HEK293 (cell line): ENCODE measurements around the gene IFI6.
A peak's percentile ranks its signal among the peaks of the same experiment; 100 is the strongest.

Experiments
- GLI2 ChIP-seq: fragments of 450-650 bp; formaldehyde crosslinking; IDR thresholded peaks from 2 replicates; pipeline ENCODE4; 2017; ENCODE audit warnings: missing biosample characterization, missing genetic modification characterization, low read depth, borderline replicate concordance
- KLF16 ChIP-seq: fragments of 450-650 bp; formaldehyde crosslinking; IDR thresholded peaks from 2 replicates; pipeline ENCODE4 v1.5.1; 2017; ENCODE audit warnings: missing biosample characterization, missing genetic modification characterization
- MZF1 ChIP-seq: fragments of 450-650 bp; formaldehyde crosslinking; IDR thresholded peaks from 2 replicates; pipeline ENCODE4 v1.5.1; 2017; ENCODE audit warnings: missing biosample characterization, missing genetic modification characterization, borderline replicate concordance
- SCRT1 ChIP-seq: fragments of 450-650 bp; formaldehyde crosslinking; IDR thresholded peaks from 2 replicates; pipeline ENCODE4 v1.5.1; 2016; ENCODE audit warnings: missing biosample characterization, missing genetic modification characterization, borderline replicate concordance
- SP2 ChIP-seq: fragments of 450-650 bp; formaldehyde crosslinking; IDR thresholded peaks from 2 replicates; pipeline ENCODE4 v1.5.1; 2016; ENCODE audit warnings: missing biosample characterization, missing genetic modification characterization
- SP3 ChIP-seq: fragments of 450-650 bp; formaldehyde crosslinking; IDR thresholded peaks from 2 replicates; pipeline ENCODE4 v1.5.1; 2016; ENCODE audit warnings: missing biosample characterization, missing genetic modification characterization
- TRIM28 ChIP-seq: IDR thresholded peaks from 2 replicates; pipeline ENCODE4 v1.6.1; 2011; ENCODE audit warnings: low read length, control low read depth, borderline replicate concordance
- ZBTB1 ChIP-seq: fragments of 450-650 bp; formaldehyde crosslinking; IDR thresholded peaks from 2 replicates; pipeline ENCODE4 v1.5.1; 2016; ENCODE audit warnings: missing biosample characterization, missing genetic modification characterization
- ZBTB21 ChIP-seq: fragments of 450-650 bp; formaldehyde crosslinking; IDR thresholded peaks from 2 replicates; pipeline ENCODE4 v1.5.1; 2017; ENCODE audit warnings: missing biosample characterization, missing genetic modification characterization
- ZNF146 ChIP-seq: fragments of 450-650 bp; formaldehyde crosslinking; IDR thresholded peaks from 2 replicates; pipeline ENCODE4 v1.5.1; 2016; ENCODE audit warnings: missing biosample characterization, missing genetic modification characterization
- ZNF2 ChIP-seq: fragments of 450-650 bp; formaldehyde crosslinking; IDR thresholded peaks from 2 replicates; pipeline ENCODE4 v1.5.1; 2016; ENCODE audit warnings: missing biosample characterization, missing genetic modification characterization
- ZNF202 ChIP-seq: fragments of 450-650 bp; formaldehyde crosslinking; IDR thresholded peaks from 2 replicates; pipeline ENCODE4 v1.5.1; 2016; ENCODE audit warnings: missing biosample characterization, missing genetic modification characterization, borderline replicate concordance
- ZNF324 ChIP-seq: fragments of 450-650 bp; formaldehyde crosslinking; IDR thresholded peaks from 2 replicates; pipeline ENCODE4 v1.5.1; 2016; ENCODE audit warnings: missing biosample characterization, missing genetic modification characterization
- ZNF404 ChIP-seq: fragments of 450-650 bp; formaldehyde crosslinking; IDR thresholded peaks from 2 replicates; pipeline ENCODE4 v1.5.1; 2017; ENCODE audit warnings: missing biosample characterization, missing genetic modification characterization
- ZNF626 ChIP-seq: fragments of 450-650 bp; sonication (Bioruptor Pico); formaldehyde crosslinking; IDR thresholded peaks from 2 replicates; pipeline ENCODE4 v1.5.1; 2018; ENCODE audit warnings: missing biosample characterization, missing genetic modification characterization, inconsistent platforms
- ZNF664 ChIP-seq: fragments of 450-650 bp; formaldehyde crosslinking; IDR thresholded peaks from 2 replicates; pipeline ENCODE4 v1.5.1; 2016; ENCODE audit warnings: missing biosample characterization, missing genetic modification characterization
- ZNF785 ChIP-seq: fragments of 450-650 bp; formaldehyde crosslinking; IDR thresholded peaks from 2 replicates; pipeline ENCODE4 v1.5.1; 2016; ENCODE audit warnings: missing biosample characterization, missing genetic modification characterization
- ZNF837 ChIP-seq: fragments of 450-650 bp; formaldehyde crosslinking; IDR thresholded peaks from 2 replicates; pipeline ENCODE4 v1.5.1; 2016; ENCODE audit warnings: missing biosample characterization, missing genetic modification characterization
- ZNF843 ChIP-seq: fragments of 450-650 bp; formaldehyde crosslinking; IDR thresholded peaks from 2 replicates; pipeline ENCODE4 v1.5.1; 2016; ENCODE audit warnings: missing biosample characterization, missing genetic modification characterization
- ZSCAN16 ChIP-seq: fragments of 450-650 bp; formaldehyde crosslinking; IDR thresholded peaks from 2 replicates; pipeline ENCODE4 v1.5.1; 2016; ENCODE audit warnings: missing biosample characterization, missing genetic modification characterization
- TF ChIP-seq, protein P1 (sequence below): fragments of 450-650 bp; formaldehyde crosslinking; IDR thresholded peaks from 2 replicates; pipeline ENCODE4 v1.5.1; 2017; ENCODE audit warnings: missing biosample characterization, missing genetic modification characterization
- TF ChIP-seq, protein P2 (sequence below): fragments of 450-650 bp; formaldehyde crosslinking; IDR thresholded peaks from 2 replicates; pipeline ENCODE4 v1.5.1; 2016; ENCODE audit warnings: missing biosample characterization, missing genetic modification characterization
- TF ChIP-seq, protein P3 (sequence below): fragments of 450-650 bp; formaldehyde crosslinking; IDR thresholded peaks from 2 replicates; pipeline ENCODE4 v1.5.1; 2016; ENCODE audit warnings: missing biosample characterization, missing genetic modification characterization
- TF ChIP-seq, protein P4 (sequence below): fragments of 450-650 bp; formaldehyde crosslinking; optimal IDR thresholded peaks from 2 replicates; pipeline ENCODE3; 2016; ENCODE audit warnings: missing biosample characterization, mild to moderate bottlenecking, missing genetic modification characterization
- TF ChIP-seq, protein P5 (sequence below): fragments of 450-650 bp; formaldehyde crosslinking; IDR thresholded peaks from 2 replicates; pipeline ENCODE4 v1.5.1; 2016; ENCODE audit warnings: missing biosample characterization, missing genetic modification characterization
- TF ChIP-seq, protein P6 (sequence below): fragments of 450-650 bp; formaldehyde crosslinking; IDR thresholded peaks from 2 replicates; pipeline ENCODE4 v1.5.1; 2016; ENCODE audit warnings: missing biosample characterization, missing genetic modification characterization
- TF ChIP-seq, protein P7 (sequence below): fragments of 450-650 bp; formaldehyde crosslinking; IDR thresholded peaks from 2 replicates; pipeline ENCODE4 v1.5.1; 2016; ENCODE audit warnings: missing biosample characterization, missing genetic modification characterization

Gene IFI6

DNA sequence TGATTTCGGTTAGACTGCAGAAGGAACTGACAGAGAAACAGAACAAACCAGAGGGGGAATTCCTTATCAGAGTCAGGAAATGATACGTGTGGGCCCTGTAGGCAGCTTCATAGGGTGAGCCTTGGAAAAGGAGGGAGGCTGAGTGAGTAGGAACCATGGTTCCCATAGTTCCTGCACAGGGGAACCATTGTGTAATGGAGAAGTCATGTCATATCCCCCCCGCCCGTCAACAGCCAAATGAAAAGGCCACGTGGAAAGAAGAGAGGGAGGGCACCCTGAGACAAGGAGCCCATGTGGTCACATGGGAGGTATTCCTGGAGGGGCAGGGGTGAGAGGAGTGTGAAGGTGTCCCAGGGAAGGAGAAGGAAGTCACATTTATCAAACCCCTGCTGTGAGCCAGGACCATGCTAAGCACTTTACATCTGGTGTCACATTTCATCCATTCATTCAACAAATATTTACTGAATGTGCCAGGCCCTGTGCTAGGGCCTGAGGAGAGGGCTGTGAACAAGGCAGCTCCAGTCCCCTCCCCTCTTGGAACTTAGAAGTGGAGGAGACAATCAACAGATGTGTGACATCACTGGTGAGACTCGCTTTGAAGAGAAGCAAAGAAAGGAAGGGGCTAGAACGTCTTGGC lies 21.3 kb downstream of the IFI6 start (continued):
- TF ChIP-seq, protein P1, sequence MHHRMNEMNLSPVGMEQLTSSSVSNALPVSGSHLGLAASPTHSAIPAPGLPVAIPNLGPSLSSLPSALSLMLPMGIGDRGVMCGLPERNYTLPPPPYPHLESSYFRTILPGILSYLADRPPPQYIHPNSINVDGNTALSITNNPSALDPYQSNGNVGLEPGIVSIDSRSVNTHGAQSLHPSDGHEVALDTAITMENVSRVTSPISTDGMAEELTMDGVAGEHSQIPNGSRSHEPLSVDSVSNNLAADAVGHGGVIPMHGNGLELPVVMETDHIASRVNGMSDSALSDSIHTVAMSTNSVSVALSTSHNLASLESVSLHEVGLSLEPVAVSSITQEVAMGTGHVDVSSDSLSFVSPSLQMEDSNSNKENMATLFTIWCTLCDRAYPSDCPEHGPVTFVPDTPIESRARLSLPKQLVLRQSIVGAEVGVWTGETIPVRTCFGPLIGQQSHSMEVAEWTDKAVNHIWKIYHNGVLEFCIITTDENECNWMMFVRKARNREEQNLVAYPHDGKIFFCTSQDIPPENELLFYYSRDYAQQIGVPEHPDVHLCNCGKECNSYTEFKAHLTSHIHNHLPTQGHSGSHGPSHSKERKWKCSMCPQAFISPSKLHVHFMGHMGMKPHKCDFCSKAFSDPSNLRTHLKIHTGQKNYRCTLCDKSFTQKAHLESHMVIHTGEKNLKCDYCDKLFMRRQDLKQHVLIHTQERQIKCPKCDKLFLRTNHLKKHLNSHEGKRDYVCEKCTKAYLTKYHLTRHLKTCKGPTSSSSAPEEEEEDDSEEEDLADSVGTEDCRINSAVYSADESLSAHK: no peak
- no peak for TF ChIP-seq KLF16 (tag by site-specific recombination)
- TF ChIP-seq ZNF146: no peak
- no peak for TF ChIP-seq ZSCAN16 (tag by site-specific recombination)
- no peak for TF ChIP-seq ZNF626
- no peak for TF ChIP-seq ZNF785
- peak; percentile 64; the same call in 1 of the 2 replicates for TF ChIP-seq ZNF664 (tag by site-specific recombination)
- peak; percentile 10; the same call in 1 of the 2 replicates for TF ChIP-seq SP2 (tag by site-specific recombination)
- no peak for TF ChIP-seq ZNF202 (tag by site-specific recombination)
- no peak for TF ChIP-seq ZNF843
- no peak for TF ChIP-seq ZNF2 (tag by site-specific recombination)
- TF ChIP-seq, protein P2, sequence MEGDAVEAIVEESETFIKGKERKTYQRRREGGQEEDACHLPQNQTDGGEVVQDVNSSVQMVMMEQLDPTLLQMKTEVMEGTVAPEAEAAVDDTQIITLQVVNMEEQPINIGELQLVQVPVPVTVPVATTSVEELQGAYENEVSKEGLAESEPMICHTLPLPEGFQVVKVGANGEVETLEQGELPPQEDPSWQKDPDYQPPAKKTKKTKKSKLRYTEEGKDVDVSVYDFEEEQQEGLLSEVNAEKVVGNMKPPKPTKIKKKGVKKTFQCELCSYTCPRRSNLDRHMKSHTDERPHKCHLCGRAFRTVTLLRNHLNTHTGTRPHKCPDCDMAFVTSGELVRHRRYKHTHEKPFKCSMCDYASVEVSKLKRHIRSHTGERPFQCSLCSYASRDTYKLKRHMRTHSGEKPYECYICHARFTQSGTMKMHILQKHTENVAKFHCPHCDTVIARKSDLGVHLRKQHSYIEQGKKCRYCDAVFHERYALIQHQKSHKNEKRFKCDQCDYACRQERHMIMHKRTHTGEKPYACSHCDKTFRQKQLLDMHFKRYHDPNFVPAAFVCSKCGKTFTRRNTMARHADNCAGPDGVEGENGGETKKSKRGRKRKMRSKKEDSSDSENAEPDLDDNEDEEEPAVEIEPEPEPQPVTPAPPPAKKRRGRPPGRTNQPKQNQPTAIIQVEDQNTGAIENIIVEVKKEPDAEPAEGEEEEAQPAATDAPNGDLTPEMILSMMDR: no peak
- TF ChIP-seq, protein P3, sequence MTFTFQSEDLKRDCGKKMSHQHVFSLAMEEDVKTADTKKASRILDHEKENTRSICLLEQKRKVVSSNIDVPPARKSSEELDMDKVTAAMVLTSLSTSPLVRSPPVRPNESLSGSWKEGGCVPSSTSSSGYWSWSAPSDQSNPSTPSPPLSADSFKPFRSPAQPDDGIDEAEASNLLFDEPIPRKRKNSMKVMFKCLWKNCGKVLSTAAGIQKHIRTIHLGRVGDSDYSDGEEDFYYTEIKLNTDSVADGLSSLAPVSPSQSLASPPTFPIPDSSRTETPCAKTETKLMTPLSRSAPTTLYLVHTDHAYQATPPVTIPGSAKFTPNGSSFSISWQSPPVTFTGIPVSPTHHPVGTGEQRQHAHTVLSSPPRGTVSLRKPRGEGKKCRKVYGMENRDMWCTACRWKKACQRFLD (tag by site-specific recombination): no peak
- TF ChIP-seq TRIM28: peak; percentile 87
- TF ChIP-seq, protein P4, sequence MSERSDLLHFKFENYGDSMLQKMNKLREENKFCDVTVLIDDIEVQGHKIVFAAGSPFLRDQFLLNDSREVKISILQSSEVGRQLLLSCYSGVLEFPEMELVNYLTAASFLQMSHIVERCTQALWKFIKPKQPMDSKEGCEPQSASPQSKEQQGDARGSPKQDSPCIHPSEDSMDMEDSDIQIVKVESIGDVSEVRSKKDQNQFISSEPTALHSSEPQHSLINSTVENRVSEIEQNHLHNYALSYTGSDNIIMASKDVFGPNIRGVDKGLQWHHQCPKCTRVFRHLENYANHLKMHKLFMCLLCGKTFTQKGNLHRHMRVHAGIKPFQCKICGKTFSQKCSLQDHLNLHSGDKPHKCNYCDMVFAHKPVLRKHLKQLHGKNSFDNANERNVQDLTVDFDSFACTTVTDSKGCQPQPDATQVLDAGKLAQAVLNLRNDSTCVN (tag by site-specific recombination): no peak
- peak; percentile 62 for TF ChIP-seq ZBTB21
- TF ChIP-seq ZBTB1 (tag by site-specific recombination): no peak
- 0 out of 2 replicates have a peak, but pooled peaks have one; percentile 22 for TF ChIP-seq ZNF324 (tag by site-specific recombination)
- no peak for TF ChIP-seq ZNF837 (tag by site-specific recombination)
- TF ChIP-seq, protein P5, sequence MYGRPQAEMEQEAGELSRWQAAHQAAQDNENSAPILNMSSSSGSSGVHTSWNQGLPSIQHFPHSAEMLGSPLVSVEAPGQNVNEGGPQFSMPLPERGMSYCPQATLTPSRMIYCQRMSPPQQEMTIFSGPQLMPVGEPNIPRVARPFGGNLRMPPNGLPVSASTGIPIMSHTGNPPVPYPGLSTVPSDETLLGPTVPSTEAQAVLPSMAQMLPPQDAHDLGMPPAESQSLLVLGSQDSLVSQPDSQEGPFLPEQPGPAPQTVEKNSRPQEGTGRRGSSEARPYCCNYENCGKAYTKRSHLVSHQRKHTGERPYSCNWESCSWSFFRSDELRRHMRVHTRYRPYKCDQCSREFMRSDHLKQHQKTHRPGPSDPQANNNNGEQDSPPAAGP: peak; percentile 84
- peak; percentile 83 for TF ChIP-seq SCRT1 (tag by site-specific recombination)
- TF ChIP-seq ZNF404 (tag by site-specific recombination): no peak
- TF ChIP-seq GLI2 (tag by site-specific recombination): no peak
- no peak for TF ChIP-seq MZF1 (tag by site-specific recombination)
- TF ChIP-seq, protein P6, sequence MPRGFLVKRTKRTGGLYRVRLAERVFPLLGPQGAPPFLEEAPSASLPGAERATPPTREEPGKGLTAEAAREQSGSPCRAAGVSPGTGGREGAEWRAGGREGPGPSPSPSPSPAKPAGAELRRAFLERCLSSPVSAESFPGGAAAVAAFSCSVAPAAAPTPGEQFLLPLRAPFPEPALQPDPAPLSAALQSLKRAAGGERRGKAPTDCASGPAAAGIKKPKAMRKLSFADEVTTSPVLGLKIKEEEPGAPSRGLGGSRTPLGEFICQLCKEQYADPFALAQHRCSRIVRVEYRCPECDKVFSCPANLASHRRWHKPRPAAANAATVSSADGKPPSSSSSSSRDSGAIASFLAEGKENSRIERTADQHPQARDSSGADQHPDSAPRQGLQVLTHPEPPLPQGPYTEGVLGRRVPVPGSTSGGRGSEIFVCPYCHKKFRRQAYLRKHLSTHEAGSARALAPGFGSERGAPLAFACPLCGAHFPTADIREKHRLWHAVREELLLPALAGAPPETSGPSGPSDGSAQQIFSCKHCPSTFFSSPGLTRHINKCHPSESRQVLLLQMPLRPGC (tag by site-specific recombination): no peak
- peak; percentile 29; the same call in 1 of the 2 replicates for TF ChIP-seq SP3 (tag by site-specific recombination)
- TF ChIP-seq, protein P7, sequence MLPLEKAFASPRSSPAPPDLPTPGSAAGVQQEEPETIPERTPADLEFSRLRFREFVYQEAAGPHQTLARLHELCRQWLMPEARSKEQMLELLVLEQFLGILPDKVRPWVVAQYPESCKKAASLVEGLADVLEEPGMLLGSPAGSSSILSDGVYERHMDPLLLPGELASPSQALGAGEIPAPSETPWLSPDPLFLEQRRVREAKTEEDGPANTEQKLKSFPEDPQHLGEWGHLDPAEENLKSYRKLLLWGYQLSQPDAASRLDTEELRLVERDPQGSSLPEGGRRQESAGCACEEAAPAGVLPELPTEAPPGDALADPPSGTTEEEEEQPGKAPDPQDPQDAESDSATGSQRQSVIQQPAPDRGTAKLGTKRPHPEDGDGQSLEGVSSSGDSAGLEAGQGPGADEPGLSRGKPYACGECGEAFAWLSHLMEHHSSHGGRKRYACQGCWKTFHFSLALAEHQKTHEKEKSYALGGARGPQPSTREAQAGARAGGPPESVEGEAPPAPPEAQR (tag by site-specific recombination): no peak
